H9 (cell line): ENCODE results near the gene ASB16. TPM values are rescaled to one million over a fixed set of nuclear protein-coding genes. Genes with fewer than 3 reads are reported as not detected.

Experiments
- DNase-seq: peaks from one replicate; pipeline ENCODE4 v3.0.0-alpha.2; 2017
- H2AFZ ChIP-seq: one replicate; pipeline ENCODE4 v1.6.1; 2013; ENCODE audit warnings: mild to moderate bottlenecking, low read length, control low read depth, moderate library complexity
- H2AK5ac ChIP-seq: 2 replicates; pipeline ENCODE4 v1.6.1; 2013; ENCODE audit warnings: low read length, control low read depth, mixed read lengths; ENCODE audit not compliant: insufficient read length
- H2BK120ac ChIP-seq: one replicate; pipeline ENCODE4 v1.6.1; 2013; ENCODE audit warnings: low read depth, mild to moderate bottlenecking, low read length, control low read depth, inconsistent platforms; ENCODE audit not compliant: poor library complexity, severe bottlenecking
- H2BK12ac ChIP-seq: 2 replicates; pipeline ENCODE4 v1.6.1; 2013; ENCODE audit warnings: low read length, control low read depth, mixed read lengths, low read depth; ENCODE audit not compliant: insufficient read length
- H2BK15ac ChIP-seq: 2 replicates; pipeline ENCODE4 v1.6.1; 2013; ENCODE audit warnings: low read depth, low read length, control low read depth
- H2BK20ac ChIP-seq: one replicate; pipeline ENCODE4 v1.6.1; 2013; ENCODE audit warnings: low read depth, mild to moderate bottlenecking, low read length, control low read depth, inconsistent platforms; ENCODE audit not compliant: poor library complexity, severe bottlenecking
- H2BK5ac ChIP-seq: 2 replicates; pipeline ENCODE4 v1.6.1; 2013; ENCODE audit warnings: low read length, control low read depth, mixed read lengths; ENCODE audit not compliant: insufficient read length
- H3K14ac ChIP-seq: 2 replicates; pipeline ENCODE4 v1.6.1; 2013; ENCODE audit warnings: low read length, control low read depth; ENCODE audit not compliant: insufficient read depth
- H3K18ac ChIP-seq: 2 replicates; pipeline ENCODE4 v1.6.1; 2013; ENCODE audit warnings: low read depth, mild to moderate bottlenecking, mixed read lengths, low read length, control low read depth; ENCODE audit not compliant: insufficient read length
- H3K23ac ChIP-seq: 2 replicates; pipeline ENCODE4 v1.6.1; 2013; ENCODE audit warnings: low read length, control low read depth, mixed read lengths, low read depth; ENCODE audit not compliant: insufficient read length
- H3K23me2 ChIP-seq: 2 replicates; pipeline ENCODE4 v1.6.1; 2013; ENCODE audit warnings: low read depth, mild to moderate bottlenecking, mixed read lengths, low read length, control low read depth; ENCODE audit not compliant: insufficient read length, poor library complexity, severe bottlenecking
- H3K27ac ChIP-seq: 2 replicates; pipeline ENCODE4 v1.5.1; 2013; ENCODE audit warnings: low read length, control low read depth, mixed read lengths, low read depth; ENCODE audit not compliant: insufficient read length
- H3K27me3 ChIP-seq: 2 replicates; pipeline ENCODE4 v1.6.1; 2013; ENCODE audit warnings: low read length, control low read depth, inconsistent platforms; ENCODE audit not compliant: insufficient read depth
- H3K4ac ChIP-seq: 2 replicates; pipeline ENCODE4 v1.6.1; 2013; ENCODE audit warnings: low read depth, mild to moderate bottlenecking, control low read depth, inconsistent platforms, low read length, moderate library complexity
- H3K4me1 ChIP-seq: 2 replicates; pipeline ENCODE4 v1.6.1; 2013; ENCODE audit warnings: low read length, control low read depth, inconsistent platforms; ENCODE audit not compliant: insufficient read depth
- H3K4me2 ChIP-seq: 2 replicates; pipeline ENCODE4 v1.6.1; 2013; ENCODE audit warnings: low read length, control low read depth, mixed read lengths; ENCODE audit not compliant: insufficient read length, insufficient read depth
- H3K56ac ChIP-seq: 2 replicates; pipeline ENCODE4 v1.6.1; 2013; ENCODE audit warnings: low read depth, mild to moderate bottlenecking, mixed read lengths, low read length, control low read depth; ENCODE audit not compliant: insufficient read length
- H3K79me1 ChIP-seq: 2 replicates; pipeline ENCODE4 v1.6.1; 2013; ENCODE audit warnings: low read depth, mild to moderate bottlenecking, moderate library complexity, low read length, control low read depth, inconsistent platforms; ENCODE audit not compliant: insufficient read depth, poor library complexity, severe bottlenecking
- H3K79me2 ChIP-seq: 2 replicates; pipeline ENCODE4 v1.6.1; 2013; ENCODE audit warnings: low read length, control low read depth, inconsistent platforms; ENCODE audit not compliant: insufficient read depth
- H3K9ac ChIP-seq: 2 replicates; pipeline ENCODE4 v1.6.1; 2013; ENCODE audit warnings: low read length, control low read depth, mixed read lengths; ENCODE audit not compliant: insufficient read length; ENCODE audit errors: extremely low read depth
- H3K9me3 ChIP-seq: one replicate; pipeline ENCODE4 v1.6.1; 2013; ENCODE audit warnings: low read depth, low read length, inconsistent platforms; ENCODE audit not compliant: control insufficient read depth
- H3T11ph ChIP-seq: one replicate; pipeline ENCODE4 v1.6.1; 2013; ENCODE audit warnings: mild to moderate bottlenecking, low read length, control low read depth, inconsistent platforms
- H4K20me1 ChIP-seq: one replicate; pipeline ENCODE4 v1.6.1; 2013; ENCODE audit not compliant: control insufficient read depth, insufficient read length, insufficient read depth
- H4K5ac ChIP-seq: 2 replicates; pipeline ENCODE4 v1.6.1; 2013; ENCODE audit warnings: low read depth, mild to moderate bottlenecking, mixed read lengths, low read length, control low read depth; ENCODE audit not compliant: insufficient read length
- H4K8ac ChIP-seq: replicated peaks from 2 replicates; pipeline ENCODE4 v1.6.1; 2013; ENCODE audit warnings: low read length, control low read depth, mixed read lengths, low read depth; ENCODE audit not compliant: insufficient read length
- H4K91ac ChIP-seq: 2 replicates; pipeline ENCODE4 v1.6.1; 2013; ENCODE audit warnings: low read depth, mild to moderate bottlenecking, moderate library complexity, mixed read lengths, low read length, control low read depth; ENCODE audit not compliant: insufficient read length
- H3K27ac Mint-ChIP-seq, 3 experiments: 2 replicates in 2 of 3; 3 replicates in 1 of 3; pipeline ENCODE4 v1.8.0; 2020 to 2021; ENCODE audit warnings: mixed read lengths in 3 of 3, mild to moderate bottlenecking in 1 of 3, moderate library complexity in 1 of 3
- H3K27me3 Mint-ChIP-seq: 2 replicates; pipeline ENCODE4 v1.8.0; 2021; ENCODE audit warnings: low read depth, mild to moderate bottlenecking, moderate library complexity, mixed read lengths
- H3K36me3 Mint-ChIP-seq, 3 experiments: 2 replicates in 2 of 3; 3 replicates in 1 of 3; pipeline ENCODE4 v1.8.0; 2020 to 2021; ENCODE audit warnings: low read depth in 3 of 3, mixed read lengths in 3 of 3; ENCODE audit not compliant: insufficient read depth in 1 of 3
- H3K4me1 Mint-ChIP-seq, 2 experiments: 2 replicates each; pipeline ENCODE4 v1.8.0; 2020; ENCODE audit warnings: mixed read lengths in 2 of 2
- H3K4me3 Mint-ChIP-seq, 2 experiments: 2 replicates in 1 of 2; 3 replicates in 1 of 2; pipeline ENCODE4 v1.8.0; 2020 to 2021; ENCODE audit warnings: mild to moderate bottlenecking in 2 of 2, mixed read lengths in 2 of 2, moderate library complexity in 1 of 2
- H3K9me3 Mint-ChIP-seq, 2 experiments: 2 replicates in 1 of 2; 3 replicates in 1 of 2; pipeline ENCODE4 v1.8.0; 2020; ENCODE audit warnings: mild to moderate bottlenecking in 2 of 2, mixed read lengths in 2 of 2, moderate library complexity in 1 of 2
- WGBS: extraction: QIAGEN DNeasy Blood & Tissue Kit; methylation state at CpG from one replicate; pipeline ENCODE4 v1.1.7; 2013; ENCODE audit warnings: missing lambda C conversion rate, low lambda C conversion rate, mixed read lengths; ENCODE audit not compliant: insufficient read length; ENCODE audit errors: extremely low coverage; 5-methylcytosine and 5-hydroxymethylcytosine counted together
- total RNA-seq: library from RNA; stranded (reverse); gene quantifications from 2 replicates; pipeline ENCODE4 v1.2.1, GENCODE V29; 2021
- TF ChIP-seq, protein P1 (sequence below): fragments of 200-600 bp; sonication (generic); conservative IDR thresholded peaks from 3 replicates; pipeline ENCODE4 v1.8.0; 2021; ENCODE audit warnings: antibody characterized with exemption, mild to moderate bottlenecking

ASB16 gene
- total RNA-seq, 1 experiment from 2014 or later = 0.90 TPM

DNA sequence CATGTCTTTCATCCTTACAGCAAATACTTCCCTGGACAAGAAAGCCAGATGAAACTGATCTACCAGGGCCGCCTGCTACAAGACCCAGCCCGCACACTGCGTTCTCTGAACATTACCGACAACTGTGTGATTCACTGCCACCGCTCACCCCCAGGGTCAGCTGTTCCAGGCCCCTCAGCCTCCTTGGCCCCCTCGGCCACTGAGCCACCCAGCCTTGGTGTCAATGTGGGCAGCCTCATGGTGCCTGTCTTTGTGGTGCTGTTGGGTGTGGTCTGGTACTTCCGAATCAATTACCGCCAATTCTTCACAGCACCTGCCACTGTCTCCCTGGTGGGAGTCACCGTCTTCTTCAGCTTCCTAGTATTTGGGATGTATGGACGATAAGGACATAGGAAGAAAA, 20.0 kb downstream of the ASB16 start:
- DNase-seq = no peak
- H3K79me2 ChIP-seq = peaks cover 3% of the 10 kb centered on the region; the same call in 1 of the 2 replicates
- TF ChIP-seq, protein P1, sequence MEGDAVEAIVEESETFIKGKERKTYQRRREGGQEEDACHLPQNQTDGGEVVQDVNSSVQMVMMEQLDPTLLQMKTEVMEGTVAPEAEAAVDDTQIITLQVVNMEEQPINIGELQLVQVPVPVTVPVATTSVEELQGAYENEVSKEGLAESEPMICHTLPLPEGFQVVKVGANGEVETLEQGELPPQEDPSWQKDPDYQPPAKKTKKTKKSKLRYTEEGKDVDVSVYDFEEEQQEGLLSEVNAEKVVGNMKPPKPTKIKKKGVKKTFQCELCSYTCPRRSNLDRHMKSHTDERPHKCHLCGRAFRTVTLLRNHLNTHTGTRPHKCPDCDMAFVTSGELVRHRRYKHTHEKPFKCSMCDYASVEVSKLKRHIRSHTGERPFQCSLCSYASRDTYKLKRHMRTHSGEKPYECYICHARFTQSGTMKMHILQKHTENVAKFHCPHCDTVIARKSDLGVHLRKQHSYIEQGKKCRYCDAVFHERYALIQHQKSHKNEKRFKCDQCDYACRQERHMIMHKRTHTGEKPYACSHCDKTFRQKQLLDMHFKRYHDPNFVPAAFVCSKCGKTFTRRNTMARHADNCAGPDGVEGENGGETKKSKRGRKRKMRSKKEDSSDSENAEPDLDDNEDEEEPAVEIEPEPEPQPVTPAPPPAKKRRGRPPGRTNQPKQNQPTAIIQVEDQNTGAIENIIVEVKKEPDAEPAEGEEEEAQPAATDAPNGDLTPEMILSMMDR = no peak
- no peak overlapping the region for H4K91ac ChIP-seq
- H3K4me2 ChIP-seq = no peak overlapping the region
- no peak overlapping the region for H3K14ac ChIP-seq
- H3K79me1 ChIP-seq = no peaks in the 10 kb centered on the region
- no peak overlapping the region for H2AFZ ChIP-seq
- H2BK15ac ChIP-seq = no peak overlapping the region
- no peak overlapping the region for H2BK120ac ChIP-seq
- no peak overlapping the region for H2BK12ac ChIP-seq
- no peak overlapping the region for H3K23ac ChIP-seq
- peaks cover 17 to 36% of the 10 kb centered on the region in 2 experiments for H3K4me1 Mint-ChIP-seq
- H2BK20ac ChIP-seq = no peak overlapping the region
- no peak overlapping the region for H3K4ac ChIP-seq
- no peaks in the 10 kb centered on the region for H3K27me3 ChIP-seq
- H3K9me3 Mint-ChIP-seq = peaks cover 0 to 3% of the 10 kb centered on the region in 2 experiments; a peak in 2 of 5 replicates
- no peaks in the 10 kb centered on the region for H3K23me2 ChIP-seq
- no peak overlapping the region for H4K5ac ChIP-seq
- peaks cover 13 to 55% (median 37%) of the 10 kb centered on the region in 3 experiments for H3K36me3 Mint-ChIP-seq
- peak overlapping the region in 2 of 3 experiments; percentile 52 to 63; a peak in 4 of 7 replicates for H3K27ac Mint-ChIP-seq
- WGBS = no CpG with 5 or more reads among the region's 10 CpGs
- no peak overlapping the region for H4K8ac ChIP-seq
- no peak overlapping the region for H3T11ph ChIP-seq
- H3K27ac ChIP-seq = no peak overlapping the region
- H4K20me1 ChIP-seq = no peaks in the 10 kb centered on the region
- no peak overlapping the region for H3K56ac ChIP-seq
- H3K4me3 Mint-ChIP-seq = no peak overlapping the region; a peak in 1 of 5 replicates
- no peaks in the 10 kb centered on the region; the same call in 1 of the 2 replicates for H3K27me3 Mint-ChIP-seq
- no peak overlapping the region for H2AK5ac ChIP-seq
- no peak overlapping the region for H2BK5ac ChIP-seq
- H3K9ac ChIP-seq = no peak overlapping the region
- no peak overlapping the region for H3K18ac ChIP-seq
- H3K9me3 ChIP-seq = no peaks in the 10 kb centered on the region
- H3K4me1 ChIP-seq = no peaks in the 10 kb centered on the region
